Adrenal gland (tissue), 12 donors: Measurements from ENCODE around the gene PHKG2. TPM values are rescaled to one million over a fixed set of nuclear protein-coding genes. Genes with fewer than 3 reads are reported as not detected.
A peak's percentile ranks its signal among the peaks of the same experiment; 100 is the strongest.

Source experiments
- DNase-seq, 7 donors: peaks; one replicate each; pipeline ENCODE4 v3.0.0-alpha.2; 2019 to 2020
- H3K27ac ChIP-seq, 5 donors: fragments of 200-600 bp; sonication (generic) in 4 of 5; 1 replicate in 3 of 5; 2 replicates in 2 of 5; pipeline versions ENCODE4 v1.5.1 to v1.8.0; 2016 to 2020; ENCODE audit warnings: mild to moderate bottlenecking in 1 of 5
- H3K27me3 ChIP-seq: fragments of 200-600 bp; 2 replicates; pipeline ENCODE4 v1.8.0; 2021
- H3K36me3 ChIP-seq, 2 donors: fragments of 200-600 bp; replicated peaks in 1 of 2; 1 replicate in 1 of 2; 2 replicates in 1 of 2; pipeline versions ENCODE4 v1.5.1 to v1.8.0; 2018 to 2022
- H3K4me1 ChIP-seq, 2 donors: fragments of 200-600 bp; replicated peaks in 1 of 2; 1 replicate in 1 of 2; 2 replicates in 1 of 2; pipeline versions ENCODE4 v1.5.1 to v1.8.0; 2018 to 2021
- H3K4me3 ChIP-seq, 4 donors: fragments of 200-600 bp; sonication (generic) in 3 of 4; one replicate each; pipeline ENCODE4 v1.5.1; 2016 to 2018
- H3K9me3 ChIP-seq, 3 donors: fragments of 200-600 bp; sonication (generic) in 1 of 3; replicated peaks in 1 of 3; 1 replicate in 2 of 3; 2 replicates in 1 of 3; pipeline versions ENCODE4 v1.5.1 to v1.8.0; 2016 to 2021
- POLR2A ChIP-seq, 2 donors: fragments of 450-650 bp; IDR thresholded peaks; one replicate each; pipeline ENCODE4 v1.6.1; 2017; ENCODE audit warnings: antibody characterized with exemption in 2 of 2, mild to moderate bottlenecking in 2 of 2, moderate library complexity in 1 of 2
- WGBS, 4 donors: extraction: QIAGEN DNeasy Blood & Tissue Kit in 2 of 4; methylation state at CpG; one replicate each; pipeline versions ENCODE4 v1.1.5 to v1.1.7; 2013 to 2017; 5-methylcytosine and 5-hydroxymethylcytosine counted together
- intact Hi-C, 2 donors: fragments of 100-400 bp; cut with DNase I; formaldehyde crosslinking; loops; one replicate each; pipeline versions ENCODE4 v1.14.1 to v1.15.0; 2022 to 2023
- polyA plus RNA-seq, 3 donors: library from polyadenylated mRNA; stranded (reverse); fragments of 200-250 nt in 2 of 3; fragments of 350-450 nt in 1 of 3; fragmentation: Illumina TruSeq in 1 of 3; extraction: RNeasy Lipid Tissue Mini Kit (QIAGEN cat#74804) in 1 of 3; gene quantifications; one replicate each; pipeline ENCODE4 v1.2.3, GENCODE V29; 2013 to 2014
- total RNA-seq, 9 donors: library from RNA; depleted of rRNA in 4 of 9; stranded (reverse); fragments of >200 nt in 4 of 9; fragments of 120-200 nt in 1 of 9; fragmentation: NEBNext Ultra II Directional in 1 of 9; extraction: Animal tissue kit (Norgen Biotek cat#: 25700) in 1 of 9; gene quantifications; one replicate each; pipeline versions ENCODE4 v1.1.0 to v1.2.4, GENCODE V29; 2013 to 2023
- TF ChIP-seq, protein P1 (sequence below), 6 experiments: fragments of 450-650 bp in 4 of 6; fragments of 200-600 bp in 2 of 6; sonication (generic) in 1 of 6; IDR thresholded peaks; 1 replicate in 5 of 6; 2 replicates in 1 of 6; pipeline versions ENCODE4 v1.5.1 to v1.8.0; 2016 to 2021; ENCODE audit warnings: antibody characterized with exemption in 6 of 6, mild to moderate bottlenecking in 2 of 6, moderate library complexity in 1 of 6
- donor health status: healthy with polysubstance abuse.
- donor health status: Bipolar disorder and iron deficiency.
- donor health status: DM: yes; HTN: yes; CAD: no.
- donor health status: DM: no; HTN: no; CAD: no.
- donor health status: DM: no; HTN: no; CAD: no.
- donor health status: DM: yes; HTN: yes; CAD: no.

Gene PHKG2
- total and polyA plus RNA-seq, 12 donors, result 18.7 to 82.8 (median 35.2) TPM

DNA sequence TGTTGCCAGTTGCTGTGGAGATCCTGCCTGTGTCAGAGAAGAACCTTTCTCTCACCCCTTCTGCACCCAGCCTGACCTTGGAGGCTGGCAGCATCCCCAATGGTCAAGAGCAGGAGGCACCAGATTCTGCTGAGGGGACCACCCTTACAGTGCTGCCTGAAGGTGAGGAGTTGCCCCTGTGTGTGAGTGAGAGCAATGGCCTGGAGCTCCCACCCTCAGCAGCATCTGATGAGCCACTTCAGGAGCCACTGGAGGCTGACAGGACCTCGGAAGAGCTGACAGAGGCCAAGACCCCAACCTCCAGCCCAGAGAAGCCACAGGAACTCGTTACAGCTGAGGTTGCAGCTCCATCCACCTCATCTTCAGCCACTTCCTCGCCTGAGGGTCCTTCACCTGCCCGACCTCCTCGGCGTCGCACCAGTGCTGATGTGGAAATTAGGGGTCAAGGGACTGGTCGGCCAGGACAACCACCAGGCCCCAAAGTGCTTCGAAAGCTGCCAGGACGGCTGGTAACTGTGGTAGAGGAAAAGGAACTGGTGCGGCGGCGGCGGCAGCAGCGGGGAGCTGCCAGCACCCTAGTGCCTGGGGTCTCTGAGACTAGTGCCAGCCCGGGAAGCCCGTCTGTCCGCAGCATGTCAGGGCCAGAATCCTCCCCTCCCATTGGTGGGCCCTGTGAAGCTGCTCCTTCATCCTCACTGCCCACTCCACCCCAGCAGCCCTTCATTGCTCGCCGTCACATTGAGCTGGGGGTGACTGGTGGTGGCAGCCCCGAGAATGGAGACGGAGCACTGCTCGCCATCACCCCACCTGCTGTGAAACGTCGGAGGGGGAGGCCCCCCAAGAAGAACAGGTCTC is 10.2 kb upstream of the PHKG2 start:
- 89 to 94% (median 92%) methylated on average over 16 to 25 of the region's 25 CpGs for WGBS, 4 donors
- no peak for DNase-seq
- H3K4me1 ChIP-seq, result peaks cover 10 to 23% of the 10 kb centered on the region in 2 donors
- intact Hi-C loops, result no loop called here
- peaks cover 0 to 69% of the 10 kb centered on the region in 2 donors for H3K36me3 ChIP-seq
- H3K27ac ChIP-seq, result no peak overlapping the region
- H3K27me3 ChIP-seq, result no peaks in the 10 kb centered on the region
- no peak overlapping the region for H3K4me3 ChIP-seq
- H3K9me3 ChIP-seq, result no peaks in the 10 kb centered on the region
- TF ChIP-seq, protein P1, sequence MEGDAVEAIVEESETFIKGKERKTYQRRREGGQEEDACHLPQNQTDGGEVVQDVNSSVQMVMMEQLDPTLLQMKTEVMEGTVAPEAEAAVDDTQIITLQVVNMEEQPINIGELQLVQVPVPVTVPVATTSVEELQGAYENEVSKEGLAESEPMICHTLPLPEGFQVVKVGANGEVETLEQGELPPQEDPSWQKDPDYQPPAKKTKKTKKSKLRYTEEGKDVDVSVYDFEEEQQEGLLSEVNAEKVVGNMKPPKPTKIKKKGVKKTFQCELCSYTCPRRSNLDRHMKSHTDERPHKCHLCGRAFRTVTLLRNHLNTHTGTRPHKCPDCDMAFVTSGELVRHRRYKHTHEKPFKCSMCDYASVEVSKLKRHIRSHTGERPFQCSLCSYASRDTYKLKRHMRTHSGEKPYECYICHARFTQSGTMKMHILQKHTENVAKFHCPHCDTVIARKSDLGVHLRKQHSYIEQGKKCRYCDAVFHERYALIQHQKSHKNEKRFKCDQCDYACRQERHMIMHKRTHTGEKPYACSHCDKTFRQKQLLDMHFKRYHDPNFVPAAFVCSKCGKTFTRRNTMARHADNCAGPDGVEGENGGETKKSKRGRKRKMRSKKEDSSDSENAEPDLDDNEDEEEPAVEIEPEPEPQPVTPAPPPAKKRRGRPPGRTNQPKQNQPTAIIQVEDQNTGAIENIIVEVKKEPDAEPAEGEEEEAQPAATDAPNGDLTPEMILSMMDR (IDR thresholded peaks at IDR 0.05), result no peak
- TF ChIP-seq POLR2A (IDR thresholded peaks at IDR 0.05), result no peak

DNA sequence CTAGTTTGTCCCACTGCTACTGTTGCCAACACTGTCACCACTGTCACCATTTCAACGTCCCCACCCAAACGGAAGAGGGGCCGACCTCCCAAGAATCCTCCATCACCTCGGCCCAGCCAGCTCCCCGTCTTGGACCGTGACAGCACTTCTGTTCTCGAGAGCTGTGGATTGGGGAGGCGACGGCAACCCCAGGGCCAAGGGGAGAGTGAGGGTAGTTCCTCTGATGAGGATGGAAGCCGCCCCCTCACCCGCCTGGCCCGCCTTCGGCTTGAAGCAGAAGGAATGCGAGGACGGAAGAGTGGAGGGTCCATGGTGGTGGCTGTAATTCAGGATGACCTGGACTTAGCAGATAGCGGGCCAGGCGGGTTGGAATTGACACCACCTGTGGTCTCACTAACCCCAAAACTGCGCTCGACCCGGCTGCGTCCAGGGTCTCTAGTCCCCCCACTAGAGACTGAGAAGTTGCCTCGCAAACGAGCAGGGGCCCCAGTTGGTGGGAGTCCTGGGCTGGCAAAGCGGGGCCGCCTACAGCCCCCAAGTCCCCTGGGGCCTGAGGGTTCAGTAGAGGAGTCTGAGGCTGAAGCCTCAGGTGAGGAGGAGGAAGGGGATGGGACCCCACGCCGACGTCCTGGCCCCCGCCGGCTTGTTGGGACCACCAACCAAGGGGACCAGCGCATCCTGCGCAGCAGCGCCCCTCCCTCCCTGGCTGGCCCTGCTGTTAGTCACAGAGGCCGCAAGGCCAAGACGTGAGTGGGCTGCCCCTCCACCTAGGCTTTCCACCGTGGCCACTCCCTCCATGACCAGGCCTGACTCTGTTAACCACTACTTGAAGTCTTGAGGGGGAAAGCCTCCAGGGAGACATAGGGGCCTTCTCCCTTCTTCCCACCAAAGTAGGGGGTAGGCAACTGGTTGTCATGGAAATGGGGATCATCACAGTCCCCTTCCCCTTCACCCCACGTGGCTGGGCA is 9.0 kb upstream of the PHKG2 start:
- H3K27me3 ChIP-seq, result no peaks in the 10 kb centered on the region
- peaks cover 0 to 64% of the 10 kb centered on the region in 2 donors for H3K36me3 ChIP-seq
- H3K4me1 ChIP-seq, result peaks cover 10 to 23% of the 10 kb centered on the region in 2 donors
- H3K27ac ChIP-seq, result peak overlapping the region in 2 of 5 donors; percentile 77 to 84
- intact Hi-C loops, result no loop called here
- DNase-seq, result no peak
- TF ChIP-seq, protein P1 (IDR thresholded peaks at IDR 0.05), result no peak
- no peak for TF ChIP-seq POLR2A (IDR thresholded peaks at IDR 0.05)
- WGBS, 4 donors, result 84 to 90% (median 87%) methylated on average over 23 to 37 of the region's 37 CpGs
- no peak overlapping the region for H3K4me3 ChIP-seq
- H3K9me3 ChIP-seq, result no peaks in the 10 kb centered on the region

DNA sequence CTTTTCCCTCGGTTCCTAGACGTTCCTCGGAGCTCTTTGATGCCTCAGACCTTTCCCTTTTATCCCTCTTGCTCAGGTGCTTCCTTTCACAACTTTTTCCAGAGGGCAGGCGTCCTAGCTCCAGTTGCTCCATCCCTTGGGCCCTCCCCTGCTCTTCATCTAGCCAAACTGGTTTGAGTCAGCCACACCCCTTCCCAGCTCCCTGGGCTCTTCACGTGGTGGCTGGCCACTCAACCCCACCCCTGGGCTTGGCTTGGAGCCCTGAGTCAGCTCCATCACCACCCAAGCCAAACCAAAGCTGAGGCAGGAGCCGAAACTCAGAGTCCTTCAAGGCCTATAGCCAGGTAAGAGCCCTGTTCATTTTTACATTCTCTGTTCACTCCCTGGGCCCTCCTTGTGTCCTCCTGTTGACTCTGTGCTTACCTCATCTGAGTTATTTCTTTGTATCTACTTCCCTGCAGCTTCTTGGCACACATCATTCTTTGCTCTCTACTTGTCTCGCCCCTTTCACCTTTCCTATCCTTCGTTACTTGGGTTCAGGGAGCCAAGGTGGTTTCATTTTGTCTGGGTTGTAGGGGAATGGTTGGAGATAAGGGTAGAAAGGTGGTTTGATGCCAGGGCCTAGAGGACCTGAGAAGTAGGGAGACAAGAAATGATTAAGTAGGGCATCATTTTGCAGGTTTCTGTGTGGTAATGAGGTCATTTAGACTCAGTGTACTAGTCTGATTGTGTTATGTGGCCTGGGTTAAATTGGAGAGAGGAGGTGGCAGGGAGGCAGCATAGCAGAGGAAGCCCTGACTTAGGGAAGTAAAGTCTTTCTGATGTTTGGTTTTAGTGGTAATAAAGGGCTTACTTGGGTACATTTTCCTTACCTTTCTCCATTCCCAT is 7.6 kb upstream of the PHKG2 start:
- H3K36me3 ChIP-seq, result peaks cover 0 to 56% of the 10 kb centered on the region in 2 donors
- peaks cover 10 to 23% of the 10 kb centered on the region in 2 donors for H3K4me1 ChIP-seq
- no peaks in the 10 kb centered on the region for H3K27me3 ChIP-seq
- intact Hi-C loops, result no loop called here
- no peaks in the 10 kb centered on the region for H3K9me3 ChIP-seq
- 36 to 55% (median 47%) methylated on average over 8 of the region's 8 CpGs for WGBS, 4 donors
- TF ChIP-seq, protein P1 (IDR thresholded peaks at IDR 0.05), result no peak
- no peak for TF ChIP-seq POLR2A (IDR thresholded peaks at IDR 0.05)
- H3K4me3 ChIP-seq, result no peak overlapping the region
- DNase-seq, result peak; percentile 66 to 92 (median 90)
- peak overlapping the region in 4 of 5 donors; percentile 57 to 84 (median 78) for H3K27ac ChIP-seq
